Measurements from ENCODE around the gene CERS6.

- no peak for TF ChIP-seq GATA2 (IDR thresholded peaks at IDR 0.05; ENCODE audit: low read depth, low read length)
- no peak for TF ChIP-seq GATA3 (IDR thresholded peaks at IDR 0.05; ENCODE audit: low read depth, low read length)
Observed at GRCh38 chr2:168804214-168804613, 348.1 kb downstream of the CERS6 start.
